Sigmoid colon (tissue), 7 donors: ENCODE data around the gene GCLC. TPM values are rescaled to one million over a fixed set of nuclear protein-coding genes. Genes with fewer than 3 reads are reported as not detected.

Experiments used
- DNase-seq: peaks from one replicate; pipeline ENCODE4 v3.0.0-alpha.2; 2019
- H3K27ac ChIP-seq, 4 donors: fragments of 200-600 bp; sonication (generic); one replicate each; pipeline ENCODE4 v1.5.1; 2016 to 2019; ENCODE audit warnings: mild to moderate bottlenecking in 1 of 4
- H3K27me3 ChIP-seq, 3 donors: fragments of 200-600 bp; sonication (generic); one replicate each; pipeline ENCODE4 v1.5.1; 2019; ENCODE audit warnings: mild to moderate bottlenecking in 1 of 3
- H3K36me3 ChIP-seq, 4 donors: fragments of 200-600 bp; sonication (generic); one replicate each; pipeline ENCODE4 v1.5.1; 2016 to 2019
- H3K4me1 ChIP-seq, 4 donors: fragments of 200-600 bp; sonication (generic); one replicate each; pipeline ENCODE4 v1.5.1; 2017 to 2019
- H3K4me3 ChIP-seq, 4 donors: fragments of 200-600 bp; sonication (generic); one replicate each; pipeline ENCODE4 v1.5.1; 2017 to 2019; ENCODE audit warnings: mild to moderate bottlenecking in 2 of 4, moderate library complexity in 1 of 4
- H3K9me3 ChIP-seq, 4 donors: fragments of 200-600 bp in 3 of 4; sonication (generic) in 3 of 4; one replicate each; pipeline versions ENCODE4 v1.5.1 to v1.6.1; 2013 to 2019
- CTCF ChIP-seq, 4 experiments: fragments of 450-650 bp in 3 of 4; fragments of 200-600 bp in 1 of 4; IDR thresholded peaks; one replicate each; pipeline ENCODE4 v1.5.1; 2016 to 2019; ENCODE audit warnings: antibody characterized with exemption in 4 of 4, mild to moderate bottlenecking in 3 of 4, moderate library complexity in 2 of 4
- EP300 ChIP-seq, 4 donors: sonication (generic); formaldehyde crosslinking; IDR thresholded peaks; one replicate each; pipeline ENCODE4 v1.6.1; 2017; ENCODE audit warnings: antibody characterized with exemption in 4 of 4
- POLR2A ChIP-seq, 2 donors: fragments of 450-650 bp; IDR thresholded peaks; one replicate each; pipeline ENCODE4 v1.6.1; 2016; ENCODE audit warnings: antibody characterized with exemption in 2 of 2, mild to moderate bottlenecking in 2 of 2, moderate library complexity in 2 of 2
- POLR2AphosphoS5 ChIP-seq, 4 donors: sonication (generic); formaldehyde crosslinking; IDR thresholded peaks; one replicate each; pipeline ENCODE4 v1.6.1; 2017; ENCODE audit warnings: antibody characterized with exemption in 4 of 4
- WGBS, 2 donors: extraction: QIAGEN DNeasy Blood & Tissue Kit; methylation state at CpG; one replicate each; pipeline ENCODE4 v1.1.7; 2013; 5-methylcytosine and 5-hydroxymethylcytosine counted together
- intact Hi-C: fragments of 100-400 bp; cut with DNase I; formaldehyde crosslinking; loops from one replicate; pipeline ENCODE4 v1.15.1; 2023
- polyA plus RNA-seq, 3 donors: library from polyadenylated mRNA; stranded (reverse); fragments of 200-250 nt; gene quantifications; one replicate each; pipeline ENCODE4 v1.2.3, GENCODE V29; 2013
- total RNA-seq, 4 donors: library from RNA; depleted of rRNA; stranded (reverse); fragments of >200 nt; gene quantifications; one replicate each; pipeline ENCODE4 v1.1.0, GENCODE V29; 2016
- donor health status: healthy with polysubstance abuse.
- donor health status: Bipolar disorder and iron deficiency.
- donor health status: healthy.

GCLC gene
- total and polyA plus RNA-seq, 7 donors = 16.2 to 60.3 (median 53.7) TPM

- intact Hi-C loops = loop anchor here (5.0 to 10.0 kb wide), 2 partner anchors 49 to 457 kb away; partner anchors contain the start of gene GCLC
- no peaks in the 10 kb centered on the region for H3K27me3 ChIP-seq
Observed at GRCh38 chr6:53497905-53498304, 47.0 kb downstream of the GCLC start.

GRCh38 chr6:53496797-53497375 is 48.0 kb downstream of the GCLC start:
- no peaks in the 10 kb centered on the region for H3K27me3 ChIP-seq
- H3K27ac ChIP-seq = peak overlapping the region; percentile 23 to 69 (median 52)
- WGBS, 2 donors = 74% methylated on average over 5 of the region's 5 CpGs

More at GRCh38 chr6:53497905-53498304, 47.0 kb downstream of the GCLC start:
- H3K4me1 ChIP-seq = peaks cover 0 to 35% (median 25%) of the 10 kb centered on the region in 4 donors
- H3K36me3 ChIP-seq = peaks cover 0 to 49% (median 9%) of the 10 kb centered on the region in 4 donors
- no peak overlapping the region for H3K4me3 ChIP-seq
- no peak for DNase-seq
- H3K27ac ChIP-seq = no peak overlapping the region
- H3K9me3 ChIP-seq = no peaks in the 10 kb centered on the region
- whole genome bisulfite sequencing, 2 donors = 90 to 96% methylated on average over 2 of the region's 2 CpGs
- no peak for TF ChIP-seq POLR2AphosphoS5 (IDR thresholded peaks at IDR 0.05)
- TF ChIP-seq CTCF (IDR thresholded peaks at IDR 0.05) = no peak
- TF ChIP-seq POLR2A (IDR thresholded peaks at IDR 0.05) = no peak
- TF ChIP-seq EP300 (IDR thresholded peaks at IDR 0.05) = no peak

GRCh38 chr6:53495506-53496499 is 49.1 kb downstream of the GCLC start:
- H3K9me3 ChIP-seq = no peaks in the 10 kb centered on the region
- H3K27me3 ChIP-seq = no peaks in the 10 kb centered on the region
- H3K4me3 ChIP-seq = no peak overlapping the region
- peaks cover 0 to 31% (median 9%) of the 10 kb centered on the region in 4 donors for H3K36me3 ChIP-seq
- 84% methylated on average over 6 of the region's 6 CpGs for WGBS, 2 donors
- peak overlapping the region; percentile 23 to 69 (median 52) for H3K27ac ChIP-seq
- no peak for DNase-seq
- TF ChIP-seq POLR2AphosphoS5 (IDR thresholded peaks at IDR 0.05) (peak in 1 of 4 donors; percentile 22), CTCF (IDR thresholded peaks at IDR 0.05) (no peak)
- peaks cover 0 to 39% (median 25%) of the 10 kb centered on the region in 4 donors for H3K4me1 ChIP-seq
- intact Hi-C loops = loop anchor here (5.0 to 10.0 kb wide), 2 partner anchors 51 to 459 kb away; partner anchors contain the start of gene GCLC

More at GRCh38 chr6:53496797-53497375, 48.0 kb downstream of the GCLC start:
- Histone ChIP-seq H3K36me3 (peaks cover 0 to 40% (median 9%) of the 10 kb centered on the region in 4 donors), H3K4me3 (no peak overlapping the region), H3K9me3 (no peaks in the 10 kb centered on the region), H3K4me1 (peaks cover 0 to 39% (median 25%) of the 10 kb centered on the region in 4 donors)
- intact Hi-C loops = loop anchor here (5.0 to 10.0 kb wide), 2 partner anchors 50 to 458 kb away; partner anchors contain the start of gene GCLC
- DNase-seq = no peak
- TF ChIP-seq EP300 (IDR thresholded peaks at IDR 0.05) = no peak

- no peaks in the 10 kb centered on the region for H3K27me3 ChIP-seq
- no peak overlapping the region for H3K27ac ChIP-seq
- no peak for DNase-seq
- H3K4me3 ChIP-seq = no peak overlapping the region
- intact Hi-C loops = loop anchor here (10.0 kb wide), 1 partner anchor 461 kb away; no protein-coding TSS in a partner anchor
- H3K9me3 ChIP-seq = no peaks in the 10 kb centered on the region
- H3K4me1 ChIP-seq = peaks cover 0 to 39% (median 25%) of the 10 kb centered on the region in 4 donors
- TF ChIP-seq CTCF (IDR thresholded peaks at IDR 0.05) (no peak), POLR2A (IDR thresholded peaks at IDR 0.05) (no peak), POLR2AphosphoS5 (IDR thresholded peaks at IDR 0.05) (no peak), EP300 (IDR thresholded peaks at IDR 0.05) (no peak)
- peaks cover 0 to 13% (median 4%) of the 10 kb centered on the region in 4 donors for H3K36me3 ChIP-seq
- 81 to 84% methylated on average over 4 of the region's 4 CpGs for WGBS, 2 donors
Observed at GRCh38 chr6:53494076-53494475, 50.8 kb downstream of the GCLC start.
